HG03565 (cell line): ENCODE measurements around the gene PRRT1B.
"Not testable (repeated sequence)": the region's sequence is repeated elsewhere in the genome, so short reads cannot be mapped to it uniquely, and the experiment has no call there.

Experiments used
- ATAC-seq: cut with Tn5 transposase; IDR thresholded peaks from one replicate; pipeline ENCODE4 v1.9.1; 2021; ENCODE audit warnings: mild to moderate bottlenecking, moderate library complexity; ENCODE audit not compliant: unreplicated experiment

Gene PRRT1B

DNA sequence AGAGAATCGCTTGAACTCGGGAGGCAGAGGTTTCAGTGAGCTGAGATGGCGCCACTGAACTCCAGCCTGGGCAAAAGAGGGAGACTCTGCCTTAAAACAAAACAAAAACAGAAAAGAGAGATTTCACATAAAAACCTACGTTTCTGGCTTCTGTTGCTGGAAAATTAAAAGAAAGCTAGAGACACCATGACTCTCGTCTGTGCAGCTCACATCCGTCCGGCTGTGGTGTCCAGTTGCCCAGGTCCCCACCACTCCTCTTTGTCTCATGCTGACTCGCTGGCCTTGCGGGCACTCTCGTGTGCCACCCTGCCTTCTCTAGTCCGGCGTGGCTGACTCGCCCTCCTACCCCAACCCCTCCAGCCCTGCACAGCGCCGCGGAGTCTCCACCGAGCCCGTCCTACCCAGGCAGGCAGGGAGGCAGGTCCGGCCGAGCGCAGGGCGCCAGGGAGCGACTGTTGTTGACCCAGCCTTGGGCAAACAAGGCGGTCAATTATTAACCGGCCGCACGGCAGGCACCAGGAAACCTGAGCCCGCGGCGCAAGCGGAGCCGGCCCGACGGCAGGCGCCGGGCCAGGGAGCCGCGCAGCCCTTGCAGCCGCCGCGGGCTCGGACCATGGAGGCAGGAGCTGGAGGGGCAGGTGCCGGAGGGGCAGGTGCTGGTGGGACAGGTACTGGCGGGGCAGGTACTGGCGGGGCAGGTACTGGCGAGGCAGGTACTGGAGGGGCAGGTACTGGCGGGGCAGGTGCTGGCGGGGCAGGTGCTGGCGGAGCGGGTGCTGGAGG is at the start of gene PRRT1B:
Gene PRRT1B (plus strand): TSS at position 521 of the 783 bp plus-strand sequence. CDS start 93 bp downstream, at position 614.
- ATAC-seq = no peak

DNA sequence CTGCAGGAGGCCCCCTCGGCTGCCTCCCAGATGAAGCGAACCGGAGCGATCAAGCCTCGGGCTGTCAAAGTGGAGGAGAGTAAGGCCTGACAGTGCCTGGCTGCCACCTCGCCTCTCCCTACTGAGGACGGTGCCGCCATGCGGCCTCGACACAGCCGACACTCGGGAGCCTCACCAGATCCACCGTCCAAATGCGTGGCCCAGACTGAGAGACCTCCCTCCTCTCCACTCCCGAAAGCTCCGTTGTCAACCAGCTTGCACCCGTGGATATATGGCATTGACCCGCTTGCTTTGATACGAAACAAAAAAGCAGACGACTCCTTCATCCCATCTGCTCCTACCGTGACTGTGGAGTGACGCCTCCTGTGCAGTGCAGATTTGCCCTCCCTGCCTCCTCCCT is 49.5 kb upstream of the PRRT1B start:
- ATAC-seq = no peak

DNA sequence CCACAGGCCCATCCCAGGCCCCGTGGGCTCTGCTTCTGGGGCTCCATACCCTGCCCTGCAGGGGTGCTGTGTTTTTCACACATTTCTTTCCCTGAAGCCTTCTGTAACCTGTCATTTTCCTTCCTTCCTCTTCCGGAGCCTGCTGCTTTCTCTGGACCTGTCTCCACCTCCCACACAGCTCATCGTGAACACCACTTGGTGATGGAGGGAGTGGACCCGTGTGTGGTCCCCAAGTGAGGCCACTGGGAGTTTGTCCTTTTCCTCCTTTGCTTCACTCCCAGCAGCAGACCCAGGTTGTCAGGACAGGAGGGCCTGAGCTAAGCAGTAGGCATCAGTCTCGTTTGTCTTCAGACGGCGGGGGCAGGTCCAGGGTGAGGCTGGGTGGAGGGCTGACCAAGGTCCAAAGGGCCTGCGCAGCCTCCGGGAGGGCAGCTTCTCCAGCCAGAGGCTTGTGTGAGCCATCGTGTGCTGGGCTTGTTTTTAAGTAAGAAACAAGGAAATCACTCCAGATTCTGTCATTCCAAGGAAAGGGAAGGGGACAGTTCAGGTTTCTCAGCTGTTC is 48.4 kb upstream of the PRRT1B start:
- ATAC-seq = no peak

DNA sequence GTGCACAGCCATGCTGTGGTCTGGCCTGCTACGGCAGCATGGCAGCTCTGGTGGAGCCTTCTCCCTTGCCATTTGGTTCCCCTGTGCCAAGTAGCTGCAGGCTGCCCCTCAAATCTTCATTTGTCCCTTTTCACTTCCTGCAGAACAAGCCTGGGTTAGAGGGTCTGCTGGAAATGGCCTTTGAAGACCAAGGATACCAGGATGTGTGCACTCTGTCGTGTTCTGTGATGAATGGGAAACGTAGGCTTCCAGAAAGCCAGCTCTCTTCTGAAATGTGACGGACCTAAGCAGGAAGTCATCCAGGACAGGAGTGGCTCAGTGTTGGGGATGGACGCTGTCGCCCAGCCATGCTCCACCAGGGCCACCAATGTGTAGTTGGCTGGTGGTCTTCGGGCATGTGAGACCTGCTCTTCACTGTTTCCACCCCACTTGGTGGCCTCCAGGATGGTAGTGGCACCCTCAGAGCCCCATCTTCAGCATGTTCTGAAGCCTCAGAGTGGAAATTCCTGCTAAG is 46.0 kb upstream of the PRRT1B start:
- no peak for ATAC-seq

DNA sequence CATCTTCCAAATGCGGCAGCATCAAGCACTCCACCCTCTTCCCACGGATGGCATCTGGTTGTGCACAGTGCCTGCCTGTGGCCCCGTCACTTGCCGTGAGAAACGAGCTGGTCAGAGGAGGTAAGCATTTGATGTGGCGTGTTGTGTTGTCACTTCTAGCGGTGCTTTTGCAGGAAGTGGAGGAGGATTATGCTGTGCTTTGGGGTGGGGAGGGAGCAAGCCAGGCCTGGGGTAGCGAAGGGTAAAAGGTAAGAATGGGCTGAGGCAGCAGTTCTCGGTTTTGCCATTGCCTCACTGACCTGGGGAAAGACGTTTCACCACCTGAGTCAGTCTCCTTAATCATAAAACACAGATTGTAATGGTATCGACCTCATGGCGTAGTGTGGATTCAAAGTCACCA is 44.9 kb upstream of the PRRT1B start:
- no peak for ATAC-seq

DNA sequence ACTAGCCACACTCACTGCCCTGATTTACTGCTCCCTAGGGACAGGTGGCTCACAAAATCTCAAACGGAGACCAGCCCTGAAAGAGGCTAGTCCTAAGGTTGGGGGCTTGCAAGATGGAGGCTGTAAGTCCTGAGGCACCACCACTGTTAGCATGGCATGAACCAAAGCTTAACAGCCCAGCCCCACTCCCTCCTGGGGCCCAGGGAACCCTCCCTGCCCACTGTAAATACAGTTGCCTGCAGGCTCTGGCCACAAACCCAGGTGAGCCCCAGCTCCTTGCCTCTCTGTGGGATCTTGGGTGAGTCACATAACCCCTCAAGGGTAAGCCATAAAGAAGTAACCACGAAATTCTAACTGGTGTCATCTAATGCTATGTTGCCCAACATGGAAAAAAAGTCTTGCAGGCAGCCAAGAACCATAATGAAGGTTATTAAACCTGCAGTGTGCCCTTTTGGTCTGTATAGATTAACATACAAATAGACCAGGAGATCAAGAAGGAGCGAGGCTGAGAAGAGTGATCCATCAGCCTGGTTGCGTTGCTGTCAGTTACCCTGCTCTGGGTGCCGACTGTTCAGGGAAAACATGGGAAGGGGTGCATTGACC is 44.3 kb upstream of the PRRT1B start:
- ATAC-seq = no peak

DNA sequence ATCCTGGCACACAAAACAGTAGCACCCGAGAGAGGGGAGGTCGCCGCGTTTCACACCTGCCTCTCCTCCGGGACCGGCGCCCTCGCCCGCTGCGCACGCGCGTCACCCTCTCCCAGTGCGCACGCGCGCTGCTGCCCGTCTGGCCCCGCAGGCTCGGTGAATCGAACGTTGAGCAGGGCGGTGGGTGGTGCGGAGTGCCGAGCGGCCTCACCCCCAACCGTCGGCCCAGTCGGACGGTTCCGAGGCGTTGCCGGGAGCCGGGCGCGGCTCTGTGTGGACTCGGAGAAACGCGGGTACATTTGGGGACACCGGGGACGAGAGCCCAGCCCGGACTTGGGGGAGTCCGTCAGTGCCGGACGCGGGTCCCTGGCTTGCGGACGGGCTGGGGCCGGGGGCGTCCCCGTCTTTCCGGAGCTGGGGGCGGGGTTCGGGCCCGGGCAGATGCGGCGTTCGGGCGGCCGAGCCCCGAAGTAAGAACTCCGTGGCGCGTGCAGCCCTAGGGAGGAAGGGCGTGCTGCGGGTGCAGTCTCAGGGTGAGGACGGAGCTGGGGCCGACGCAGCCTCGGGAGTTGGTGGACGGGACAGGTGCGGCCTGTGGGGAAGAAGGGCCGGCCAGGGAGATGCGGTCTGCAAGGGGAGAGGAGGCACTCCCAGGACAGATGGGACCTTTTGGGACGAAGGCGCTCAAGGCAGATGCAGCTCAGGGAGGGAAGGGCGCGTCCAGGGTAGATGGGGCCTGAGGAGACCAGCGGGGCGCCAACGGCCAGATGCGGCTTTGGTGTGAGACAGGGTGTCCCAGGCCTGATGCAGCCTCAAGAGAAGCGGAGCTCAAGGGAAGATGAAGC is 42.3 kb upstream of the PRRT1B start, which contains the start of gene POMT1:
Gene POMT1 (plus strand): TSS at position 138 of the 845 bp plus-strand sequence. CDS start 1,301 bp downstream, outside the sequence.
- ATAC-seq = peak; percentile 70

DNA sequence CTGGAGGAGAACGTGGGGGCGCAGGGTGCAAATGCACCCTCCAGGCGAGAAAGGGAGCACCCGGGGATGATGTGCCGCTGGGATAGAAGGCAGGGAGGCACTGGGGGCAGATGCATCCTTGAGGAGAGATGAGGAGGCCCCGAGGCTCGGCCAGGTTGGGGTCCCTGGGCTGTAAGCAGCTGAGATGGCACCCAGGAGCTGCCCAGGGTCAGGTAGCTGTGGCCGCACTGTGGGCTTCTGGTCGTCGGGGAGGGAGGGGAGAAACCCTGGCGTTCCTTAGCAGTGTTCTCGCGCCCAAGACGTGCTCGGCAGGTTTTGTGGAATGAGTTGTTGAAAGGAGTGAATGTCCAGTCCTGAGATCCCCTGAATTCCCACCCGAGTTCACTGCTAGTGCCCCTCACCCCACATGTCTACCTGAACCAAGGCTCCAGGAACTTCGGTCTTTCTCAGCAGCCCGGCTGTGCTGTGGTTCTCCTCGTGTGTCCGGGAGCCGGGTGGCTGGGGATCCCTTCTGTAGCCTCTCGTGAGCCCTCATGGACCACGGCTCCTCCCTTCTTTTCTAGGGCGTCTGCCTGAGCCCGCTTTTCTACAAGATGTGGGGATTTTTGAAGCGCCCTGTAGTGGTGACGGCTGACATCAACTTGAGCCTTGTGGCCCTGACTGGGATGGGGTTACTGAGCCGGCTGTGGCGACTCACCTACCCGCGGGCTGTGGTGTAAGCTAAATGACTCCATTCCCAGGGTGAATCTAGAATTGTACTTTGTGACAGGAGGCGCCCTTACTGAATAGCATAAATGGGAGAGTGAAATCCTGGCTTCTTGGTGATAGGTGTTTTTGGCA is 41.5 kb upstream of the PRRT1B start:
- no peak for ATAC-seq

DNA sequence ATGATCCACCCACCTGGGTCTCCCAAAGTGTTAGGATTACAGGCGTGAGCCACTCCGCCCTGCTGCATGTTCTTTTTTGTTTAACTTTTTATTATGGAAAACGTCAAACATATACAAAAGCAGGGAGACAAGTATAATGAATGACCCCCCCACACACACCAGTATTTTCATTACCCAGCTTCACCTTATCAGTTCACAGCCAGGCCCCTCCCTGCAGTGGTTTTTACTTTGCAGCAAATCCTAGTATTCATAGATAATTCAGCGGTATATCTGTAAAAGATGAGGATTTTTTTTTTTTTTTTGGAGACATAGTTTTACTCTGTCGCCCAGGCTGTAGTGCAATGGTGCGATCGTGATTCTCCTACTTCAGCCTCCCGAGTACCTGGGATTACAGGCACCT is 40.3 kb upstream of the PRRT1B start:
- ATAC-seq = no peak

DNA sequence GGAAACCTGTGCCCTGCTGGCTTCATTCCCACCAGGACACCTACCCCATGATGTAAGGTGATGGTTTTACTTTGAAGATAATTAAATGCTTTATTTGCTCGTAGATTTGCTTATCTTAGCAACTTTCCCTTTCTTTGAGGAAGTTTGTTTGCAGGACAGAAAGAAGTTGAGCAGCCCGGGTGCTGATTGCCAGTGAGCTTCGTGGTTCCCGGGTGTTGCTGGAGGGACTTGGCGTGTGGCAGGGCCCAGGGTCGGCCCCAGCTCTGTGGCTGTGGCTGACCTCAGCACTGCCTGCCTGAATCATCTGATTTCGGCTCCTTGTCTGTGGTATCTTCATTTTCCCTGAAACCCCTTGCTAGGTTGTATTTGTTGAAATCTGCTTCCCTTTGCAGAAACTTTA is 33.9 kb upstream of the PRRT1B start:
- no peak for ATAC-seq

DNA sequence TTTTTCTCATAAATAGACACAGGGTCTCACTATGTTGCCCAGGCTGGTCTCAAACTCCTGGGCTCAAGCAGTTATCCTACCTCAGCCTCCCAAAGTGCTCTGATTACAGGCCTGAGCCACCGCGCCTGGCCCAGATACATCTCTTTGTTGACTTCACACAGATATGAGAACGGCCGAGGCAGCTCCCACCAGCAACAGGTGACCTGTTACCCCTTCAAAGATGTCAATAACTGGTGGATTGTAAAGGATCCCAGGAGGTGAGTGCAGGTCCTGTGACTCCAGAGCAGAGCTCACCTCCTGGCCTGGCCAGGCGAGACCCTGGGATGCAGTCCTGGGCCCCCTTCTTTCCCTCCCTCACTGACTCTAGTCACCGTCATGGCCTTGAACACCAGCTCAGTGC is 33.4 kb upstream of the PRRT1B start:
- ATAC-seq = no peak

DNA sequence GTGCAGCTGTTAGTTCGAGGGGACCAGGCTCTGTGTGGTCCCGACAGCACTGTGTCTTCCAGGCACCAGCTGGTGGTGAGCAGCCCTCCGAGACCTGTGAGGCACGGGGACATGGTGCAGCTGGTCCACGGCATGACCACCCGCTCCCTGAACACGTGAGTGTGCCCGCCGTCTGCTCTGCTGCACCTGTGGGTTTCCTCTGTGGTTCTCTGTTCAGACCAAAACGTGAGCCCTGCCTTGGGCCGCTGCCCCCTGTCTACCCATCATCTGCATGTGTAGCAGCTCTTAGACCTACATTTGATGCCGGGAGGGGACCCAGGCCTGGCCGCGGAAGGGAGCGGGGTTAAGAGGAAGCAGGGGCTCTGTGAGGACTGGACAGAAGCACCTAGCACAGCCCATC is 32.1 kb upstream of the PRRT1B start:
- ATAC-seq = no peak

DNA sequence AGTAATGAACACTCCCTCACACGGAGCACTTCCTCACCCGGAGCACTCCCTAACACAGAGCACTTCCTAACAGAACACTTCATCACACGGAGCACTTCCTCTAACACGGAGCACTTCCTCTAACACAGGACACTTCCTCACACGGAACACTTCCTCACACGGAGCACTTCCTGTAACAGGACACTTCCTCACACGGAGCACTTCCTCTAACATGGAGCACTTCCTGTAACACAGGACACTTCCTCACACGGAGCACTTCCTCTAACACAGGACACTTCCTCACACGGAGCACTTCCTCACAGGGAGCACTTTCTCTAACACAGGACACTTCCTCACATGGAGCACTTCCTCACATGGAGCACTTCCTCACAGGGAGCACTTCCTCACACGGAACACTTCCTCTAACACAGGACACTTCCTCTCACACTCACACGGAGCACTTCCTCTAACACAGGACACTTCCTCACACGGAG is 29.7 kb upstream of the PRRT1B start:
- ATAC-seq = not testable (repeated sequence)

DNA sequence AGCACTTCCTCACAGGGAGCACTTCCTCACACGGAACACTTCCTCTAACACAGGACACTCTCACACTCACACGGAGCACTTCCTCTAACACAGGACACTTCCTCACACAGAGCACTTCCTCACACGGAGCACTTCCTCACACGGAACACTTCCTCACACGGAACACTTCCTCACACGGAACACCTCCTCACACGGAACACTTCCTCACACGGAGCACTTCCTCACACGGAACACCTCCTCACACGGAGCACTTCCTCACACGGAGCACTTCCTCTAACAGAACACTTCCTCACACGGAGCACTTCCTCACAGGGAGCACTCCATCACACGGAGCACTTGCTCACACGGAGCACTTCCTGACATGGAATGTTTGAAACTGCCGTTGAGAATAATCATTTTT is 29.2 kb upstream of the PRRT1B start:
- no peak for ATAC-seq

DNA sequence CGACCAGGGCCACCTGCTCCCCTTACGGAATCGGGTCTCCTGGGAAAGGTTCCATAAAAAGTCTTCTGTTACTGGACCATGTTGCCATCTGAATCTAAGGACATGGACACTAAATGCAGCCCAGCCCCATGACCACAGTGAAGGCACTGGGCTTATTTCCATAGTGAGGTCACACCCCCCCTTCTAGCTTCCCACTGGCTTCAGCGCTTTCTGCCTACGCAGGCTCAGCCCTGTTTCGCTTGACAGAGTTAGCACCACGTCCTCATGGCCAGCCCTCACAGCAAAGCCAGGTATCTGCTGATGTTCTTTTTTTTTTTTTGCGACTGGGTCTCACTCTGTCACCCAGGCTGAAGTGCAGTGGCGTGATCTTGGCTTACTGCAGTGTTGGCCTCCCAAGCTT is 28.4 kb upstream of the PRRT1B start:
- ATAC-seq = no peak

DNA sequence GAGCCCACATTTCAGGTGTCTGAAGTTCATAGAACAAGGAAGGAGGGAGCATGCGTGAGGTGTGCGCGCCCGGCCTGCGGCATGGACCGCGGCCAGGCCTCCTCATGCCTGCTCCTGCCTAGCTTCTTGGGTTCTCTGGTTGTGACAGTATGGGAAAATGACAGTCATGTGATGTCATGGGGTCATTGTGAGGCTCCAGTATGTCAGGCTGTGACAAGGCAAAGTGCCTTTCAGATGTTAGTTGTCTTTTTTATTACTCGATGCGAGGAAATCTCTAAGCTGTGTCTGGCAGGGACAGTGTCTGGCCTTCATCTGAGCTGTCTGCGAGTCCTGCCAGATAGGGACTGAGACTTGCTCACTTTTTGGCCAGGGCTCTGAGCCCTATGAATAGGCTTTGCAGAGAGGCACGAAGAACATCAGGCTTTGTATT is 27.5 kb upstream of the PRRT1B start:
- no peak for ATAC-seq

DNA sequence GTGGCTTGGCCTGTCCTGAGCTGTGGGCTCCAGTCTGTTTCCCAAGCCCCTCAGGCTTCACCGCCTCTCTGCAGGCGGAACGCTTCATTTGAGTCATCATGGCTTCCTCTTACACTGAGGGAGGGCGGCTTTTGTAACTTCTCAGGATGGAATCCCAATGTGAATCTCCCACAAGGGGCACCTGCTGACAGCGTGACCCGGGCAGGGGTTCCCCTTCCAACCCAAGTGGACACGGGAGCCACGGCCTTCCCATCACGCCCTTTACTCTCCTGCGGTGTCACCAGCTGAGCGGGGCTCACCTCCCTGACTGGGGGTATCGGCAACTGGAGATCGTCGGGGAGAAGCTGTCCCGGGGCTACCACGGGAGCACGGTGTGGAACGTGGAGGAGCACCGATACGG is 26.8 kb upstream of the PRRT1B start:
- ATAC-seq = no peak

DNA sequence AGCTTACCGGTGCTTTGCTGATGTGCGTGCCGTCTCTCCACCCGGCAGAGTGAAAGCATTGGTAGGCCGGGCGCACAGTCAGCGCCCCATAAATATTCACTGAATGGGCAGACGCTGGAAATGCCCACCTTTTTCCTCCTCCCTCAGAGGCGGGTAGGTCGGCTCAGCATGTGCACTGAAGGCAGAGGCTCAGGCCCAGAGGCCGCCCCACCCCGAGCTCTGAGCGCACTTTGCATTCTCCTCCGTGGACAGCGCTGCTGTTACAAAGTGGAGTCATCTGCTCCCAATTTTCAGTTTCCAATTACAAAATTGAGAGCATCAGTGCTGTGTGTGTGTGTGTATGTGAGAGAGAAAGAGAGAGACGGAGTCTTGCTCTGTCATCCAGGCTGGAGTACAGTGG is 24.8 kb upstream of the PRRT1B start:
- no peak for ATAC-seq

DNA sequence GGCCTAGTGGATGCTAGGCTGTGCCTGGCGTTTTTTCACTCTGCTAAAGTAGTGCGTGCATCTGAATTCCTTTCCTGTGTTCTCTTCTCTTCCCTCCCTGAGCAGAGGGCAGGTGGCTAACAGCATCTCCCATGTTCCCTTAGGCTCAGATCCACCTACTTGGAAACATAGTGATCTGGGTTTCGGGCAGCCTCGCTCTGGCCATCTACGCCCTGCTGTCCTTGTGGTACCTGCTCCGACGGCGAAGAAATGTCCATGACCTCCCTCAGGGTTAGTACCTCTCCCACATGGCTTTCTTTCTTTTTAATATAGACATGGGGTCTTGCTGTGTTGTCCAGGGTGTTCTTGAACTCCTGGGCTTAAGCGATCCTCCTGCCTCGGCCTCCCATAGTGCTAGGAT is 24.1 kb upstream of the PRRT1B start:
- ATAC-seq = no peak

DNA sequence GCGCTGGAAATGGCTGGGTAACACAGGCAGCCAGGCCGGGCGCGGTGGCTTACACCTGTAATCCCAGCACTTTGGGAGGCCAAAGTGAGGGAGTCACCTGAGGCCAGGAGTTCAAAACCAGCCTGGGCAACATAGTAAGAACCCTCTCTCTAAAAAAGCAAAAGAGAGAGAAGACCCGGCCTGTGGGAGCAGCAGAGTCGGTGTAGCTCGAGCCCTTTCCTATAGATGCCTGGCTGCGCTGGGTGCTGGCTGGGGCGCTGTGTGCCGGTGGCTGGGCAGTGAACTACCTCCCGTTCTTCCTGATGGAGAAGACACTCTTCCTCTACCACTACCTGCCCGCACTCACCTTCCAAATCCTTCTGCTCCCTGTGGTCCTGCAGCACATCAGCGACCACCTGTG is 23.5 kb upstream of the PRRT1B start:
- no peak for ATAC-seq
